Amniotic epithelial cell (primary cell): ENCODE data around the gene SEMA5B.
A peak's percentile ranks its signal among the peaks of the same experiment; 100 is the strongest.

ENCODE experiments used
- DNase-seq: peaks from one replicate; pipeline ENCODE4 v3.0.0-alpha.2; 2010; ENCODE audit warnings: low read depth

The SEMA5B gene

GRCh38 chr3:123024056-123024455 lies 3.5 kb downstream of the SEMA5B start:
- no peak for DNase-seq

- no peak for DNase-seq
Observed at GRCh38 chr3:123021996-123022510, 5.5 kb downstream of the SEMA5B start.

- DNase-seq, result no peak
Observed at GRCh38 chr3:123021388-123021787, 6.2 kb downstream of the SEMA5B start.

GRCh38 chr3:123020709-123021108 lies 6.9 kb downstream of the SEMA5B start:
- DNase-seq, result no peak

- DNase-seq, result no peak
Observed at GRCh38 chr3:123019591-123019990, 8.0 kb downstream of the SEMA5B start.

DNA sequence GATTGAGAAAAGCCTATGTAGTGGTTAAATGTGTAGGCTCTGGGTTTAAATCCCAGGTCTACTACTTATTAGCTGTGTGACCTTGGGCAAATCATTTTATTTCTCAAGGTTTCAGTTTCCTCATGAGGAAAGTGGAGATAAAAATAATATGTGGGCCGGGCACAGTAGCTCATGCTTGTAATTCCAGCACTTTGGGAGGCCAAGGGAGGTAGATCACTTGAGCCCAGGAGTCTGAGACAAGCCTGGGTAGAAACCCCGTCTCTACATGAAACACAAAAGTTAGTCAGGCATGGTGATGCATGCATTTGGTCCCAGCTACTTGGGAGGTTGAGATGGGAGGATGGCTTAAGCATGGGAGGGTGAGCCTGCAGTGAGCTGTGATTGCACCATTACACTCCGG lies 8.4 kb downstream of the SEMA5B start:
- DNase-seq, result peak; percentile 15

GRCh38 chr3:123018683-123019082 lies 8.9 kb downstream of the SEMA5B start:
- DNase-seq, result no peak

DNA sequence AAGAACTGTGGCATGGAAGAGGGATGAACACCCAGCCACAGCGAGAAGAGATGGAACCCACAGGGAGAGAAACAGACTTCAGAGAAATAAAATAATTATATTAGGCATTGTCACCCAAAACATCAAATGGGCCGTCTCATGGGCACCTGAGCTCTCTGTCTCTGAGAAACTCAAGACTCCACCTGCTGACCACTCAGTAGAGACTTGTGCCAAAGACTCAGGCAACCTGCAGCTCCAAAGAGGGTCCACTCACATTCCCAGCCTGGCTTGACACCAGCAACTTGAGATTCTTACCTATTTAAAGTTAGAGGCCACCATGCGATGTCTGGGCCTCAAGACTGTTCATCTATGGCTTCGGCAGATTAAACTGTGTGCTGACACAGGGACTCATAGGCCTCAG lies 12.0 kb downstream of the SEMA5B start:
- DNase-seq, result no peak

DNA sequence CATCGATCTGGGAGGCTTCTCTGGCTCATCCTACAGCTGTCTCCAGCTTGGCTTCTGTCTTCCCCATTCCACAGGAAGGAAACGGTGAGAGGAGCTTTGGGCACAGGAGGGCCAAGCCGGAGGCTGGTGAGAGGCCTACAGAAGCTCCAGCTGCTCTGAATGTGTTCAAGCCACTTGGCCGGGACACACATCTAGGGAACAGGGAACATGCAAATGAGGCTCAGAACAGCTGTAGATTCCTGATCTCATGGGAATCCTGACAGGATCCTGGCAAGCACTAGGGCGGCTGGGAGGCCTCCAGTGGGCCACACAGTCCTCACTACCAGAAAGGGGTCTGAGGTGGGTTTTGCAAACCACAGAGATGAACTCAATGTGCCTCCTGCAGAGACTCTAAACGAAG lies 13.7 kb downstream of the SEMA5B start:
- no peak for DNase-seq

GRCh38 chr3:123012652-123013051 lies 14.9 kb downstream of the SEMA5B start:
- no peak for DNase-seq

DNA sequence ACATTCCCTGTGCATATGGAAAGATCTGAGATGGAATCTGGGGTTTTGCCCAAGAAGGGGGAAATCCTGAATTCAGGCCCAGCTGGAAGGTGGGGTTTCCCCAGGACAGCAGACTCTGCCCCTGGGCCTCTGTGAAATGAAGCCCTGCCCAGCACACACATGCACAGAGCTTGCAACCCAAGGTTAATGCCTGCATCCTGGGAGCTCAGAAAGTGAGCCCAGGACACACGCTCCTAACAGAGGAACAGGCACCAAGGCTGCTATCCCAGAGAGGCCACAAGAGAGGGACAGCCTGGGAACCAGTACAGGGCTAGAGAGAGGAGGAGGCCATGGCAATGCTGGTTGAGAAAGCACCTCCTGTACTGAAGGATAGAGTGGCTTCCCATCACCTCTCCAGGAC lies 16.1 kb downstream of the SEMA5B start:
- DNase-seq, result no peak

- no peak for DNase-seq
Observed at GRCh38 chr3:123008840-123009239, 18.7 kb downstream of the SEMA5B start.

DNA sequence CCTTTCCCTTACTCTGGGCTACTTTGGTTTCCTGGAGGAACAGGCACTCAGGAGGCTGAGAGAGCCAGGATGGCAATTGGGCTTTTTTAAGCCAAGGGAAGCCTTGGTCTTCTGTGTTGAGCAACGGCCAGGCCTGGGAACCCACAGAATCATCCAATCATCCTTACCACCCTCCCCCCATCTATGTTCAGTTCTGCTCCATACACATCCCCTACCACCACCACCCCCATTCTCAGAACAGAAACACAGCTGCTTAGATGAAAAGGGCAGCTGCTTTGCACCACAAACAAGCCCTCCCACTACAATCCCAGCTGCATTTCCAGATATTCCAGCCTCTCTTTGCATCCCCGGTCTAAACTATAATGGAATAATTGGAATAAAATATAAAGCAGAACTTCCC lies 21.0 kb downstream of the SEMA5B start:
- DNase-seq, result no peak

- no peak for DNase-seq
Observed at GRCh38 chr3:123005291-123005690, 22.3 kb downstream of the SEMA5B start.

GRCh38 chr3:123004201-123004918 lies 23.2 kb downstream of the SEMA5B start:
- no peak for DNase-seq

DNA sequence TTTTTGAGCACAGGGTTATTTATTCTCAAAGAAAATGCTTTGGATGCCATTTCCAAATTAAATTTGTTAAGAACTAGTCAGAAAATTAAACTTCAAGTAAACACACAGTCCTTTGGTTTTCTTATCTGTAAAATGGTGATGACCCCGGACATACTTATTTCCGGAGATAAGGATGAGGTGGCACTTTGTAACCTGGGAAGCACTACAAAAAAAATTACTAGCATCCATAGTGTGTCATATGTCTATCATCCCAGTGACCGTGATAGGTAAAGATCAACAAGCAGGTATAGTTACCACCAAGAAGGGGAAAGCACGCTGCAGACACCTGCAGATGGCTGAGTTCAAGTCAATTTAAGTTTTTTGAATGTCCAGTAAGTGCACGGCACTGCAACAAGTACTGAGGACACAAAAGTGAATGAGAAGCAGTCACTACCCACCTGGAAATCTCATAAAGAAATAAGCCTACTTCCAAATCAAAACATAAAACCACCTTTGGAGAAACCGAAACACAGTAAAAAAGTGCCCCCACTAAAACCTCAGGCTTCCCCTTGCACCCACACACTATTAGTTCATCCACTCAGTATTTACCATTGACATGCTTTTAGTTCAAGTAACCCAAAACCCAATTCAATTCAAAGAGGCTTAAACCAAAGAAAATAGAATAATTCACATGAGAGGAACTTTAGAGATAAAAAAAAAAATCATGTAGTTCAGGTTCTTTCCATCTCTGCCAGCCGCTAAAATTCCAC lies 24.6 kb downstream of the SEMA5B start:
- DNase-seq, result no peak

GRCh38 chr3:123002100-123002748 lies 25.3 kb downstream of the SEMA5B start:
- DNase-seq, result no peak

GRCh38 chr3:122998856-122999255 lies 28.7 kb downstream of the SEMA5B start:
- no peak for DNase-seq

DNA sequence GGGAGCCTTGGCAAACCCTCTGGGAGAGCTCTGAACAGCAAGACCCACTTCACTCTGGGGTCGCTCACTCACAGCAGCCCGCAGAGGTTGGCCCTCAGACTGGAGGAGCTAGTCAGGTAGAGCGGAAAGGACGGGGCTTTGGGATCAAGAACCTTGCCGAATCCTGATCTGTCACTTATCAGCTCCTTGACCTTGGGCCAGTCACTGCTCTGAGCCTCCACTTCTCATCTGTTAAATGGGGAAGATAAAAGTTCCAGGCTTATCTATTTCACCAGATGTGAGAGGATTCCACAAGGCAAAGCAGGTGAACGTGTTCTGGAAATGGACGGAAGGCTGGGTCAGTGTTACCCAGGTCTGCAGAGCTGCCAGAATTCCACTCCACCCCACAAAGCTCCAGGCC lies 29.4 kb downstream of the SEMA5B start:
- no peak for DNase-seq

DNA sequence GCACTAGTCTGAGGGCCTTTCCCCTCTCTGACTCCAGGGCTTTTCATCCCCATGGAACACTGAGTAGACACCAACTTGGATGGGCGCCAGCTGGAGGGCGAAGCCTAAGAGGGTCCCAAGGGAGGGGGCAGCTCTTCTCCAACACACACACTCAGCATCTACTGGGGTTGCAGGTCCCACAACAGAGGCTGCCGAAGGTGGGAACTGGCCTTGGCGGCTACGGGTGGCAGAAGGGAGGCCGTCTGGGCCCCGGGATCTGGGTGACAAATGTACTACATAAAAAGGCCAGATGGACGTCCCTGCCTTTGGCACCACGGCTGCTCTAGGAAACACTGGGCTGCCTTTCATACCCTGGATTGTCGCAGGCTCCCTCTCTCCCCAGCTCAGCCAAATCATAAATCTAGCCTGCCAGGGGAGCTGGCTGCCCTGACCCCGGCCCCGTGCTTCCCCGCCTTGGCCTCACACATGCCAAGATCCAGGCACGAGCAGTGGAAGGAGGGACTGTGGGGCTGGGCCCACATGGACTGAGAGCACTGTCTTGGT lies 31.5 kb downstream of the SEMA5B start:
- DNase-seq, result no peak

- no peak for DNase-seq
Observed at GRCh38 chr3:122994954-122995353, 32.6 kb downstream of the SEMA5B start.

GRCh38 chr3:122993124-122993978 lies 34.2 kb downstream of the SEMA5B start:
- DNase-seq, result peak; percentile 6
